Kidney (tissue), 14 donors: ENCODE data around the gene RAET1G. TPM values are rescaled to one million over a fixed set of nuclear protein-coding genes. Genes with fewer than 3 reads are reported as not detected.

Source experiments
- DNase-seq, 5 donors: peaks; one replicate each; pipeline ENCODE4 v3.0.0-alpha.2; 2013 to 2020
- FAIRE-seq: peaks from 2 replicates; lab custom pipeline; 2012; peaks lifted over from hg19 to GRCh38; lab: Jason Lieb, UNC
- H3K27ac ChIP-seq, 2 donors: one replicate each; pipeline ENCODE4 v1.7.0; 2013; ENCODE audit warnings: low read depth in 2 of 2, low read length in 2 of 2, inconsistent platforms in 1 of 2
- H3K27me3 ChIP-seq: one replicate; pipeline ENCODE4 v1.7.1; 2013; ENCODE audit warnings: low read length, inconsistent platforms; ENCODE audit not compliant: control insufficient read depth, insufficient read depth
- H3K36me3 ChIP-seq, 3 donors: one replicate each; pipeline versions ENCODE4 v1.7.0 to v1.7.1; 2013; ENCODE audit warnings: low read length in 3 of 3, control low read depth in 1 of 3, inconsistent platforms in 1 of 3; ENCODE audit not compliant: insufficient read depth in 3 of 3, control insufficient read depth in 2 of 3
- H3K4me1 ChIP-seq, 3 donors: one replicate each; pipeline versions ENCODE4 v1.7.0 to v1.7.1; 2013; ENCODE audit warnings: low read length in 3 of 3, inconsistent platforms in 1 of 3, low read depth in 1 of 3; ENCODE audit not compliant: control insufficient read depth in 2 of 3, insufficient read depth in 2 of 3
- H3K4me3 ChIP-seq, 3 donors: one replicate each; pipeline versions ENCODE4 v1.7.0 to v1.8.1; 2013; ENCODE audit warnings: low read length in 3 of 3, control low read depth in 1 of 3, inconsistent platforms in 1 of 3
- H3K9ac ChIP-seq, 3 donors: one replicate each; pipeline versions ENCODE4 v1.7.0 to v1.7.1; 2013; ENCODE audit warnings: low read length in 3 of 3, control low read depth in 1 of 3, inconsistent platforms in 1 of 3
- H3K9me3 ChIP-seq, 3 donors: one replicate each; pipeline versions ENCODE4 v1.7.0 to v1.7.1; 2013; ENCODE audit warnings: low read length in 3 of 3, control low read depth in 1 of 3, inconsistent platforms in 1 of 3; ENCODE audit not compliant: control insufficient read depth in 2 of 3, insufficient read depth in 1 of 3
- intact Hi-C: fragments of 100-400 bp; cut with DNase I; formaldehyde crosslinking; loops from one replicate; pipeline ENCODE4 v1.11.1; 2022
- polyA plus RNA-seq: library from polyadenylated mRNA; stranded (reverse); fragments of 350-450 nt; fragmentation: Illumina TruSeq; extraction: RNeasy Lipid Tissue Mini Kit (QIAGEN cat#74804); gene quantifications from one replicate; pipeline ENCODE4 v1.2.3, GENCODE V29; 2014; ENCODE audit warnings: low read depth, low replicate concordance; ENCODE audit not compliant: insufficient read depth
- total RNA-seq: library from RNA; stranded (reverse); fragmentation: NEBNext Ultra II Directional; extraction: Animal tissue kit (Norgen Biotek cat#: 25700); gene quantifications from one replicate; pipeline ENCODE4 v1.2.1, GENCODE V29; 2021
- TF ChIP-seq, protein P1 (sequence below): IDR thresholded peaks from 3 replicates; pipeline ENCODE4 v1.5.1; 2012; ENCODE audit warnings: mild to moderate bottlenecking, moderate library complexity, borderline replicate concordance; ENCODE audit not compliant: insufficient read depth; ENCODE audit errors: extremely low read depth
- donor health status: control.
- donor health status: control.
- donor health status: control.
- donor health status: control.
- donor health status: control.
- donor health status: DM: yes; HTN: yes; CAD: no.
- donor health status: Normal renal cell carcinoma (clear cell type).

RAET1G gene
- total and polyA plus RNA-seq, 2 donors from 2014 or later: 0.41 to 1.3 TPM

DNA sequence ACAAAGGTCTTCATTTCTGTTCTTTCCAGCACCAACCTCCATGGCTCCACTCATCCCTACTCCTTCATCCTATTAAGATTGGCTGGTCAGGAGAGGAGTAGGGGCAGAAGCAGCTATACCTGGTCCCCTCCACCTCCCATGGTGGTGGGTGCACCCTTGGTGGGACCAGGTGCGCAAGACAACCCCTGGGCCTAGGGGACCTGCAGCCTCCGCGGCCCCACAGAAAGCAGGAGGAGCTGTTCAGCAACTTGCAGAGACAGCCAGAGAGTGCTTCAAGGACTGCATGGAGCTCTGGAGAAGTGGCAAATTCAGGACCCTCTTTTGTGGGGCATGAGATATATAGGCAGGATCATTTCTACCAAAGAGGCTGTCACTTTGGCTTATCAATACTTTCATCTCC is 28.7 kb upstream of the RAET1G start:
- intact Hi-C loops: no loop called here
- Histone ChIP-seq H3K27me3 (peaks cover 44% of the 10 kb centered on the region), H3K9me3 (no peaks in the 10 kb centered on the region), H3K27ac (no peak overlapping the region), H3K9ac (no peak overlapping the region), H3K4me1 (no peaks in the 10 kb centered on the region), H3K4me3 (no peak overlapping the region), H3K36me3 (no peaks in the 10 kb centered on the region)
- DNase-seq: no peak
- no peak for FAIRE-seq
- TF ChIP-seq, protein P1, sequence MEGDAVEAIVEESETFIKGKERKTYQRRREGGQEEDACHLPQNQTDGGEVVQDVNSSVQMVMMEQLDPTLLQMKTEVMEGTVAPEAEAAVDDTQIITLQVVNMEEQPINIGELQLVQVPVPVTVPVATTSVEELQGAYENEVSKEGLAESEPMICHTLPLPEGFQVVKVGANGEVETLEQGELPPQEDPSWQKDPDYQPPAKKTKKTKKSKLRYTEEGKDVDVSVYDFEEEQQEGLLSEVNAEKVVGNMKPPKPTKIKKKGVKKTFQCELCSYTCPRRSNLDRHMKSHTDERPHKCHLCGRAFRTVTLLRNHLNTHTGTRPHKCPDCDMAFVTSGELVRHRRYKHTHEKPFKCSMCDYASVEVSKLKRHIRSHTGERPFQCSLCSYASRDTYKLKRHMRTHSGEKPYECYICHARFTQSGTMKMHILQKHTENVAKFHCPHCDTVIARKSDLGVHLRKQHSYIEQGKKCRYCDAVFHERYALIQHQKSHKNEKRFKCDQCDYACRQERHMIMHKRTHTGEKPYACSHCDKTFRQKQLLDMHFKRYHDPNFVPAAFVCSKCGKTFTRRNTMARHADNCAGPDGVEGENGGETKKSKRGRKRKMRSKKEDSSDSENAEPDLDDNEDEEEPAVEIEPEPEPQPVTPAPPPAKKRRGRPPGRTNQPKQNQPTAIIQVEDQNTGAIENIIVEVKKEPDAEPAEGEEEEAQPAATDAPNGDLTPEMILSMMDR: no peak

DNA sequence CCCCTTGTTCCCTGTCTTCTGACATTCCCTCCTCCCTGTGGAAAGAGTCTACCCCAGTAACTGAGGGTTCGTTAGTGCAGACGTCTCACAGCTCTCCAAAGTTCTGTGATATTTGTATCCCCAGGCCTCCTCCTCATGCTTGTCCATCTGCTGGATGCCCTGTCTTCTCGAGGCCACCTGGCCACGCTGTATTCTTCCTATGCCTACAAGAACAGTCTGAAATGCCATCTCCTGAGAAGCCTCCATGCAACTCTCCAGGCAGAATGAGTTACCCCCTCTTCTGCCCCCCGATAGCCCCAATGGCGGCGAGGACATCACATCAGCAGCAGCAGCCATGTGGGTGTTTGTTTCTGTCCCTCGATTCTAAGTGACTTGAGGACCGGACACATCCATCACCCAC is 28.2 kb upstream of the RAET1G start:
- H3K9me3 ChIP-seq: no peaks in the 10 kb centered on the region
- no peak overlapping the region for H3K4me3 ChIP-seq
- DNase-seq: no peak
- H3K4me1 ChIP-seq: no peaks in the 10 kb centered on the region
- H3K27me3 ChIP-seq: peaks cover 41% of the 10 kb centered on the region
- no peak overlapping the region for H3K9ac ChIP-seq
- FAIRE-seq: no peak
- H3K27ac ChIP-seq: no peak overlapping the region
- intact Hi-C loops: no loop called here
- no peaks in the 10 kb centered on the region for H3K36me3 ChIP-seq
- TF ChIP-seq, protein P1: no peak

DNA sequence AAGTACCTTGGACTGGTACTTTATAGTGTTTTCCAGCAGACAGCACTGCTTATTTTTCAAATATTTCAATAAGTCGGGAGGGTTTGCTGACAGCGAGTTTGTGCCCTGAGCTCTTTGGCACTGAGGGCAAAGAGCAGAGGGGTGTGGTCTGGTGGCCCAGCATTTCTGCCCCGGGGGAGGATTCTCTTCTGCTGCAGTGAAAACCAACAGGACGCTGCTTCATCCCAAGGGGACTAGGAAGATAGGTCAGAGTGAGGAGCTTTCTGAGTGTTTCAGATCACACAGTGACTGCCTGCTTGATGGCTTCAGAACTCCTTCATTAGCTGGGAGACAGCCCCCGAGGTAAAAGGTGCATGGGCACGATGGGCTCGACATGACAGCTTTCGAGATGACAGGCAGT is 27.5 kb upstream of the RAET1G start:
- intact Hi-C loops: no loop called here
- H3K4me3 ChIP-seq: no peak overlapping the region
- H3K27ac ChIP-seq: no peak overlapping the region
- H3K9me3 ChIP-seq: no peaks in the 10 kb centered on the region
- peaks cover 35% of the 10 kb centered on the region for H3K27me3 ChIP-seq
- no peaks in the 10 kb centered on the region for H3K36me3 ChIP-seq
- FAIRE-seq (no peak), DNase-seq (no peak)
- no peaks in the 10 kb centered on the region for H3K4me1 ChIP-seq
- H3K9ac ChIP-seq: no peak overlapping the region
- TF ChIP-seq, protein P1: no peak

DNA sequence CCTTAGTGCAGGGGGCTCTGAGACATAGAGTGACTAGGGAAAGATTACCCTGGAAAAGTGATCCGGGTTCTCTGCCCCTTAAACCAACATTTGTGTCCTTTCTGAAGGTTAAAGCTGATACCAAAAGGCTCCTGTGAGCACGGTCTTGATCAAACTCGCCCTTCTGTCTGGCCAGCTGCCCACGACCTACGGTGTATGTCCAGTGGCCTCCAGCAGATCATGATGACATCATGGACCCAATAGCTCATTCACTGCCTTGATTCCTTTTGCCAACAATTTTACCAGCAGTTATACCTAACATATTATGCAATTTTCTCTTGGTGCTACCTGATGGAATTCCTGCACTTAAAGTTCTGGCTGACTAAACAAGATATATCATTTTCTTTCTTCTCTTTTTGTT is 25.7 kb upstream of the RAET1G start:
- Histone ChIP-seq H3K9ac (no peak overlapping the region), H3K9me3 (no peaks in the 10 kb centered on the region), H3K36me3 (no peaks in the 10 kb centered on the region), H3K4me1 (no peaks in the 10 kb centered on the region), H3K27me3 (peaks cover 31% of the 10 kb centered on the region), H3K4me3 (no peak overlapping the region), H3K27ac (no peak overlapping the region)
- peak in 1 of 5 donors; percentile 6 for DNase-seq
- TF ChIP-seq, protein P1: no peak
- FAIRE-seq: no peak
- intact Hi-C loops: no loop called here
